Lower leg skin (tissue), 3 donors: Measurements from ENCODE around the gene CHAT.

Experiments used
- POLR2A ChIP-seq, 2 donors: fragments of 450-650 bp; IDR thresholded peaks; one replicate each; pipeline ENCODE4 v1.6.1; 2016 to 2017; ENCODE audit warnings: antibody characterized with exemption in 2 of 2, mild to moderate bottlenecking in 1 of 2, moderate library complexity in 1 of 2
- TF ChIP-seq, protein P1 (sequence below), 3 donors: fragments of 450-650 bp; IDR thresholded peaks; one replicate each; pipeline ENCODE4 v1.5.1; 2016; ENCODE audit warnings: antibody characterized with exemption in 3 of 3, mild to moderate bottlenecking in 3 of 3, moderate library complexity in 2 of 3

DNA sequence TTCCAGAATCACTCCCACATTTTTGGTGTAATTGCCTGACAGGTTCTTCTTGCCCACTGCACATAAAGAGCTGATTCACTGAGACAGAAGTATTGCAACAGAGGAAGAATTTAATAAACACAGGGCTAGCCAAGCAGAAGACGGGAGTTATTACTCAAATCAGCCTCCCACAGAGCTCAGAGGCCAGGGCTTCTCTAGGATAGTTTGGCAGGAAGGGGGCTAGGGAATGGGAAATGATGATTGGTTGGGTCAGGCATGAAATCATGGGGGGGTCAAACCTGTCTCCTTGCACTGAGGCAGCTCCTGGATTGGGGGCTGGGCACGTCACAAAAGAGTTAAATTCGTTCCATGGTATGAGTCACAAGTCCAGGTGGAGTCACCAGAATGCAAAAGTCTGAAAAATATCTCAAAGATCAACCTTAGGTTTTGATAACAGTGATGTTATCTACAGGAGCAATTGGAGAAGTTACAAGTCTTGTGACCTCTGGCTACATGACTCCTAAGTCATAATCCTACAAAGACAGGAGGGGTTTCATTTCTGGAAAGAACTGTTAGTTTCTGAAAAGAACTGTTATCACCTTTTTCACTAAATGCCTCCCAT, 44.7 kb upstream of the CHAT start:
- TF ChIP-seq, protein P1, sequence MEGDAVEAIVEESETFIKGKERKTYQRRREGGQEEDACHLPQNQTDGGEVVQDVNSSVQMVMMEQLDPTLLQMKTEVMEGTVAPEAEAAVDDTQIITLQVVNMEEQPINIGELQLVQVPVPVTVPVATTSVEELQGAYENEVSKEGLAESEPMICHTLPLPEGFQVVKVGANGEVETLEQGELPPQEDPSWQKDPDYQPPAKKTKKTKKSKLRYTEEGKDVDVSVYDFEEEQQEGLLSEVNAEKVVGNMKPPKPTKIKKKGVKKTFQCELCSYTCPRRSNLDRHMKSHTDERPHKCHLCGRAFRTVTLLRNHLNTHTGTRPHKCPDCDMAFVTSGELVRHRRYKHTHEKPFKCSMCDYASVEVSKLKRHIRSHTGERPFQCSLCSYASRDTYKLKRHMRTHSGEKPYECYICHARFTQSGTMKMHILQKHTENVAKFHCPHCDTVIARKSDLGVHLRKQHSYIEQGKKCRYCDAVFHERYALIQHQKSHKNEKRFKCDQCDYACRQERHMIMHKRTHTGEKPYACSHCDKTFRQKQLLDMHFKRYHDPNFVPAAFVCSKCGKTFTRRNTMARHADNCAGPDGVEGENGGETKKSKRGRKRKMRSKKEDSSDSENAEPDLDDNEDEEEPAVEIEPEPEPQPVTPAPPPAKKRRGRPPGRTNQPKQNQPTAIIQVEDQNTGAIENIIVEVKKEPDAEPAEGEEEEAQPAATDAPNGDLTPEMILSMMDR (IDR thresholded peaks at IDR 0.05) = no peak
- no peak for TF ChIP-seq POLR2A (IDR thresholded peaks at IDR 0.05)
